ENCODE results near the gene TSPO.

- TF ChIP-seq POLR2AphosphoS5 (IDR thresholded peaks at IDR 0.05), result no peak
- TF ChIP-seq CTCF (IDR thresholded peaks at IDR 0.05), result no peak
- TF ChIP-seq EP300 (IDR thresholded peaks at IDR 0.05), result no peak
- TF ChIP-seq POLR2A (IDR thresholded peaks at IDR 0.05), result no peak
Observed at GRCh38 chr22:43163241-43163795, 12.0 kb downstream of the TSPO start.
